Measurements from ENCODE around the gene MICA.

DNA sequence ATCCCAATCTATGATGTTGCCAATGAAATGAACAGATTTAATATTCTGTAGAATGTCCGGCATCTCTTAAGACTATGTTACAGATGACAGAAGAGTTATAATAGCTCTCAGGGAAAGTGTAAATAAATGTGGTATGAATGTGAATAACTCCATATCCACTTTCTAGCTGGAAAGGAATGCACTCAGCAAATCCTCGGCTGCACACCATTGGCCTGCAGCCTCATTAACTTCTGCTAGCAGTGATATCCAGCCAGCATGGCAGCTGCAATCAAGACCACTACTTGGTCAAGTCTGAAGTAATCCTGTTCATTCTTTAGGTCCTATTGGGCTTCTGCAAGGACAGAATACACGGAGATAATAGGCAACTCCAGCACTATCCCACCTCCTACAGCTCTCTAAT lies 17.3 kb upstream of the MICA start:
- TF ChIP-seq, protein P1, sequence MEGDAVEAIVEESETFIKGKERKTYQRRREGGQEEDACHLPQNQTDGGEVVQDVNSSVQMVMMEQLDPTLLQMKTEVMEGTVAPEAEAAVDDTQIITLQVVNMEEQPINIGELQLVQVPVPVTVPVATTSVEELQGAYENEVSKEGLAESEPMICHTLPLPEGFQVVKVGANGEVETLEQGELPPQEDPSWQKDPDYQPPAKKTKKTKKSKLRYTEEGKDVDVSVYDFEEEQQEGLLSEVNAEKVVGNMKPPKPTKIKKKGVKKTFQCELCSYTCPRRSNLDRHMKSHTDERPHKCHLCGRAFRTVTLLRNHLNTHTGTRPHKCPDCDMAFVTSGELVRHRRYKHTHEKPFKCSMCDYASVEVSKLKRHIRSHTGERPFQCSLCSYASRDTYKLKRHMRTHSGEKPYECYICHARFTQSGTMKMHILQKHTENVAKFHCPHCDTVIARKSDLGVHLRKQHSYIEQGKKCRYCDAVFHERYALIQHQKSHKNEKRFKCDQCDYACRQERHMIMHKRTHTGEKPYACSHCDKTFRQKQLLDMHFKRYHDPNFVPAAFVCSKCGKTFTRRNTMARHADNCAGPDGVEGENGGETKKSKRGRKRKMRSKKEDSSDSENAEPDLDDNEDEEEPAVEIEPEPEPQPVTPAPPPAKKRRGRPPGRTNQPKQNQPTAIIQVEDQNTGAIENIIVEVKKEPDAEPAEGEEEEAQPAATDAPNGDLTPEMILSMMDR (conservative IDR thresholded peaks at IDR 0.05; ENCODE audit: low read length) = no peak
- no peak for TF ChIP-seq EZH2phosphoT487 (IDR thresholded peaks at IDR 0.05; ENCODE audit: borderline replicate concordance, low read depth, low read length)
